A549 (cell line): ENCODE results near the gene HOXA5. TPM values are rescaled to one million over a fixed set of nuclear protein-coding genes. Genes with fewer than 3 reads are reported as not detected.

Experiments
- ATAC-seq, 2 experiments: fragments of 200-7000 bp in 1 of 2; fragments of >200 bp in 1 of 2; cut with Nextera tagmentation in 1 of 2; cut with Tn5 transposase in 1 of 2; 3 replicates each; pipeline versions ENCODE4 v1.8.0 to v1.9.1; 2018 to 2020; ENCODE audit warnings: mild to moderate bottlenecking in 1 of 2, moderate library complexity in 1 of 2
- CTCF ChIA-PET: fragments of 300-600 bp; sonication (Branson Sonifier 250); formaldehyde crosslinking; extraction: SDS; loops from one replicate; lab custom pipeline; 2021; ENCODE audit warnings: antibody characterized with exemption, inconsistent platforms; lab: Yijun Ruan, JAX
- POLR2A ChIA-PET: fragments of 350-600 bp; formaldehyde crosslinking; extraction: SDS; loops from one replicate; lab custom pipeline; 2021; ENCODE audit warnings: antibody characterized with exemption, inconsistent platforms; lab: Yijun Ruan, JAX
- DNase-seq, 2 experiments: peaks; one replicate each; pipeline versions ENCODE4 v3.0.0 to v3.0.0-alpha.2; 2011 to 2016; ENCODE audit warnings: low read depth in 1 of 2, low spot score in 1 of 2
- FAIRE-seq: peaks from 2 replicates; lab custom pipeline; 2011; peaks lifted over from hg19 to GRCh38; lab: Jason Lieb, UNC
- H3K27ac ChIP-seq, 2 experiments: fragments of >200 bp; sonication (Bioruptor Twin); formaldehyde crosslinking; 3 replicates each; pipeline ENCODE4 v1.5.1; 2016 to 2017
- H3K4me1 ChIP-seq: fragments of >200 bp; sonication (Bioruptor Twin); formaldehyde crosslinking; 3 replicates; pipeline ENCODE4 v1.6.1; 2016
- H3K4me2 ChIP-seq: fragments of >200 bp; sonication (Bioruptor Twin); formaldehyde crosslinking; 3 replicates; pipeline ENCODE4 v1.6.1; 2016
- H3K4me3 ChIP-seq: fragments of >200 bp; sonication (Bioruptor Twin); formaldehyde crosslinking; 3 replicates; pipeline ENCODE4 v1.5.1; 2016
- H3K9me3 ChIP-seq: fragments of >200 bp; sonication (Bioruptor Twin); formaldehyde crosslinking; 3 replicates; pipeline ENCODE4 v1.6.1; 2016
- BCL3 ChIP-seq: fragments of >200 bp; sonication (Bioruptor Twin); formaldehyde crosslinking; IDR thresholded peaks from 3 replicates; pipeline ENCODE4 v1.6.1; 2016
- CBX8 ChIP-seq: fragments of 200-600 bp; sonication (generic); IDR thresholded peaks from 2 replicates; pipeline ENCODE4 v1.6.1; 2016
- CHD4 ChIP-seq: fragments of 200-600 bp; sonication (generic); IDR thresholded peaks from 2 replicates; pipeline ENCODE4 v1.6.1; 2016; ENCODE audit warnings: antibody characterized with exemption, mild to moderate bottlenecking, borderline replicate concordance
- E2F6 ChIP-seq: IDR thresholded peaks from 2 replicates; pipeline ENCODE4 v1.6.1; 2012; ENCODE audit warnings: low read depth, borderline replicate concordance
- EHMT2 ChIP-seq: fragments of 200-600 bp; sonication (generic); IDR thresholded peaks from 2 replicates; pipeline ENCODE4 v1.6.1; 2016; ENCODE audit warnings: antibody characterized with exemption, low read depth, mild to moderate bottlenecking, moderate library complexity
- FOSB ChIP-seq: fragments of 250-450 bp; sonication (Bioruptor Pico); IDR thresholded peaks from 2 replicates; pipeline ENCODE4 v1.5.0; 2020; ENCODE audit warnings: mild to moderate bottlenecking, moderate library complexity
- FOXS1 ChIP-seq: fragments of 250-450 bp; sonication (Bioruptor Pico); IDR thresholded peaks from 2 replicates; pipeline ENCODE4 v1.5.0; 2020; ENCODE audit warnings: mild to moderate bottlenecking, moderate library complexity
- HMGXB4 ChIP-seq: fragments of 250-450 bp; sonication (Bioruptor Pico); IDR thresholded peaks from 2 replicates; pipeline ENCODE4 v1.5.0; 2021; ENCODE audit warnings: mild to moderate bottlenecking, moderate library complexity, borderline replicate concordance
- MAX ChIP-seq: IDR thresholded peaks from 2 replicates; pipeline ENCODE4 v1.6.1; 2012
- NFE2L2 ChIP-seq: fragments of 150-350 bp; conservative IDR thresholded peaks from 2 replicates; pipeline ENCODE4 v1.6.1; 2014; ENCODE audit warnings: low read length
- NR3C1 ChIP-seq: fragments of >200 bp; sonication (Bioruptor Twin); formaldehyde crosslinking; IDR thresholded peaks from 3 replicates; pipeline ENCODE4 v1.6.1; 2017
- RAD21 ChIP-seq, 2 experiments: fragments of >200 bp in 1 of 2; sonication (Bioruptor Twin) in 1 of 2; formaldehyde crosslinking in 1 of 2; IDR thresholded peaks in 1 of 2; conservative IDR thresholded peaks in 1 of 2; 2 replicates in 1 of 2; 3 replicates in 1 of 2; pipeline ENCODE4 v1.6.1; 2012 to 2018; ENCODE audit warnings: inconsistent platforms in 1 of 2
- RCOR1 ChIP-seq: fragments of 150-350 bp; IDR thresholded peaks from 2 replicates; pipeline ENCODE4 v1.6.1; 2014; ENCODE audit warnings: antibody characterized with exemption, low read length, low read depth
- REST ChIP-seq: fragments of 200-600 bp; sonication (generic); IDR thresholded peaks from 2 replicates; pipeline ENCODE4 v1.6.1; 2016; ENCODE audit warnings: antibody characterized with exemption, mild to moderate bottlenecking, moderate library complexity
- RNF2 ChIP-seq: fragments of 200-600 bp; sonication (generic); IDR thresholded peaks from 2 replicates; pipeline ENCODE4 v1.6.1; 2016; ENCODE audit warnings: low read depth, mild to moderate bottlenecking, antibody characterized with exemption, moderate library complexity, borderline replicate concordance
- SMC3 ChIP-seq: fragments of >200 bp; sonication (Bioruptor Twin); formaldehyde crosslinking; IDR thresholded peaks from 3 replicates; pipeline ENCODE4 v1.6.1; 2018; ENCODE audit warnings: inconsistent platforms
- SREBF2 ChIP-seq: fragments of 450-650 bp; IDR thresholded peaks from 2 replicates; pipeline ENCODE4 v1.6.1; 2014; ENCODE audit warnings: mild to moderate bottlenecking, moderate library complexity
- TP53 ChIP-seq: fragments of 250-450 bp; sonication (Bioruptor Pico); IDR thresholded peaks from 2 replicates; pipeline ENCODE4 v1.5.0; 2021; ENCODE audit warnings: mild to moderate bottlenecking, moderate library complexity
- USF2 ChIP-seq: fragments of 450-650 bp; IDR thresholded peaks from 2 replicates; pipeline ENCODE4 v1.6.1; 2014; ENCODE audit warnings: antibody characterized with exemption
- WGBS: methylation state at CpG from one replicate; pipeline ENCODE4 v1.1.6; 2017; ENCODE audit errors: missing lambda C conversion rate; 5-methylcytosine and 5-hydroxymethylcytosine counted together
- polyA plus RNA-seq, 4 experiments: library from polyadenylated mRNA; depleted of rRNA in 3 of 4; stranded (reverse); fragments of >200 nt; fragmentation: RNase III in 1 of 4; extraction: RNeasy Plus Mini Kit Qiagen cat#74134 plus additional on column Dnase treatment in 1 of 4; gene quantifications; 2 replicates in 3 of 4; 3 replicates in 1 of 4; pipeline ENCODE4 v1.2.3, GENCODE V29; 2011 to 2017

Gene HOXA5
- polyA plus RNA-seq, 2 of the 4 experiments (the other 2 are of a cell fraction), result 4.0 to 6.5 TPM

- no peak for DNase-seq
- TF ChIP-seq E2F6 (0 out of 2 replicates have a peak, but pooled peaks have one; percentile 15), SREBF2 (no peak)
- Histone ChIP-seq H3K4me2 (peak overlapping the region; percentile 85), H3K4me3 (peak overlapping the region; percentile 57), H3K27ac (peak overlapping the region; percentile 89 to 90), H3K9me3 (no peaks in the 10 kb centered on the region), H3K4me1 (peaks cover 55% of the 10 kb centered on the region)
- peak in 1 of 2 experiments; percentile 1; a peak in 1 of 6 replicates for ATAC-seq
- 1% methylated on average over 7 of the region's 7 CpGs for WGBS
- CTCF ChIA-PET, result interaction anchor here (0.8 to 2.6 kb wide), 6 partner anchors 9 to 435 kb away, joined by 3 to 6 read pairs (median 4); partner anchors contain the start of genes HOXA4 and HOXA5
- POLR2A ChIA-PET, result interaction anchor here (0.9 to 1.9 kb wide), 7 partner anchors 7 to 257 kb away, joined by 3 to 9 read pairs (median 6); partner anchors contain the start of genes HOXA4 and SKAP2
- no peak for FAIRE-seq
Observed at GRCh38 chr7:27121684-27122076, 21.8 kb downstream of the HOXA5 start.

- DNase-seq, result no peak
- no peak for ATAC-seq
- H3K27ac ChIP-seq, result peak overlapping the region in 1 of 2 experiments; percentile 90; a peak in 3 of 6 replicates
- H3K4me3 ChIP-seq, result no peak overlapping the region
- POLR2A ChIA-PET, result interaction anchor here (0.6 to 1.3 kb wide), 4 partner anchors 23 to 256 kb away, joined by 3 to 5 read pairs (median 4); partner anchors contain the start of gene SKAP2
- no peaks in the 10 kb centered on the region for H3K9me3 ChIP-seq
- CTCF ChIA-PET, result interaction anchor here (0.7 to 1.8 kb wide), 4 partner anchors 9 to 438 kb away, joined by 3 to 7 read pairs (median 5); no protein-coding TSS in a partner anchor
- H3K4me2 ChIP-seq, result peak overlapping the region; percentile 85
- TF ChIP-seq RNF2 (no peak), MAX (no peak), USF2 (no peak), RCOR1 (no peak), RAD21 (conservative IDR thresholded peaks at IDR 0.05 in 1 of 2, IDR thresholded peaks at IDR 0.05 in 1 of 2) (no peak), FOXS1 (CRISPR knock-in tag) (no peak), CHD4 (no peak), EHMT2 (no peak), HMGXB4 (CRISPR knock-in tag) (no peak), BCL3 (no peak), TP53 (CRISPR knock-in tag) (no peak), SMC3 (no peak), CBX8 (no peak), NR3C1 (no peak), NFE2L2 (no peak), REST (no peak), FOSB (CRISPR knock-in tag) (no peak)
- no peak for FAIRE-seq
- peaks cover 58% of the 10 kb centered on the region for H3K4me1 ChIP-seq
- 57% methylated on average over 1 of the region's 1 CpG for WGBS
Observed at GRCh38 chr7:27119412-27119911, 24.0 kb downstream of the HOXA5 start.
